ENCODE measurements around the gene TMEM234. TPM values are rescaled to one million over a fixed set of nuclear protein-coding genes. Genes with fewer than 3 reads are reported as not detected.
"Not testable (repeated sequence)": the region's sequence is repeated elsewhere in the genome, so short reads cannot be mapped to it uniquely, and the experiment has no call there.

Gene TMEM234
- total RNA-seq (ENCODE audit: insufficient read depth, low replicate concordance), result 5.5 TPM

GRCh38 chr1:32221980-32222755 lies at the start of gene TMEM234, which contains the start of gene EIF3I:
TSS of gene TMEM234 (minus strand) at chr1:32222353. CDS start at chr1:32222322, 31 bp downstream.
TSS of gene EIF3I (plus strand) at chr1:32222407. CDS start at chr1:32222442, 35 bp downstream.
- peak; percentile 97 for DNase-seq (ENCODE audit: low spot score)

GRCh38 chr1:32269744-32270143 lies 47.6 kb upstream of the TMEM234 start:
- DNase-seq (ENCODE audit: low spot score), result no peak

DNA sequence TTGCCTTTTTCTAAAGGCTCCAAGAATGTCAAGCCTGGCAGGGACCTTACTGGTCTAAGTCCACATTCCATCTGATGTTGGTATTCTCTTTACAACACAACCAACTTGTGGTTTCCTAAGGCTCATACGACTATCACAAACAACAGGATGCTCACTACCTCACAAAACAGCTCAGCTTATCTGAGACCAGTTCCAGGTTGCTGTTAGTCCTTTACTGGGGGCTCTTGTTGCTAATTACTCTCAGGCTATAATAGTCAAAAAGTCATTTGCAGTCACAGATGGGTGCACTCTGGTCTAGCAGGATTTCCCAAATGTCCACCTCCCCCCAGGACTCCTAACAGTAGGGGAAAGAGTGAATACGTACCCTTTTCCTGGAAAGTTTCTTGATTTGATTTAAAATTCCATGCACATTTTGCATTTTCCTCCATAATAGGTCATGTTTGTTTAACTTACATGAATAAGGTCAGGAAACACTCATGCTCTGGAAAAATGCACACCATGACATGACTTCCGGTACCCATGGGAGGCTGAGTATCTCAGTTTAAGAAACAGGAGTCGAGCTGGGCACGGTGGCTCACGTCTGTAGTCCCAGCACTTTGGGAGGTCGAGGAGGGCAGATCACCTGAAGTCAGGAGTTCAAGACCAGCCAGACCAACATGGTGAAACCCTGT lies 44.9 kb upstream of the TMEM234 start:
- peak; percentile 54 for DNase-seq (ENCODE audit: low spot score)

- DNase-seq (ENCODE audit: low spot score), result no peak
These were observed 43.7 kb upstream of the TMEM234 start for GRCh38 chr1:32265846-32266245.

DNA sequence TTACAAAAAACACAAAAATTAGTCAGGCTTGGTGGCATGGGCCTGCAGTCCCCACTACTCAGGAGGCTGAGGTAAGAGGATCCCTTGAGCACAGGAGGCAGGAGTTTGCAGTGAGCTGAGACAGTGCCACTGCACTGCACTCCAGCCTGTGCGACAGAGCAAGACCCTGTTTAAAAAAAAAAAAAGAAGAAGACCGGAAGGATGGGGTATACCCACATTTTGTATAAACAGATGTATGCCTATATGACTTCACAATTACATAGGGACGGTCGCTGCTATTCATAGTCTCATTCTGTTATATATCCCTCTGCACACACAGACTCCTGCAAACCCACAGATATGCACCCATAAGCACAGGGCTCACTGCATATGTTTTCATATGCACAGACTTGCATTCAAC lies 41.6 kb upstream of the TMEM234 start:
- no peak for DNase-seq (ENCODE audit: low spot score)

GRCh38 chr1:32263236-32263593 lies 41.1 kb upstream of the TMEM234 start:
- DNase-seq (ENCODE audit: low spot score), result not testable (repeated sequence)

DNA sequence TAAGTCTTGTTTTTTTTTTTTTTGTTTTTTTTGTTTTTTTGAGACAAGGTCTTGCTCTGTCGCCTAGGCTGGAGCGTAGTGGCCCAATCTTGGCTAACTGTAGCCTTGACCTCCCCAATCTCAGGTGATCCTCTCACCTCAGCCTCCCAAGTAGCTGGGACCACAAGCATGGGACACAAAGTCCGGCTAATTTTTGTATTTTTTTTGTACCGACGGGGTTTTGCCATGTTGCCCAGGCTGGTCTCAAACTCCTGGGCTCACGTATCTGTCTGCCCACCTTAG lies 35.0 kb upstream of the TMEM234 start:
- DNase-seq (ENCODE audit: low spot score), result no peak

GRCh38 chr1:32256473-32257226 lies 34.5 kb upstream of the TMEM234 start:
- no peak for DNase-seq (ENCODE audit: low spot score)

DNA sequence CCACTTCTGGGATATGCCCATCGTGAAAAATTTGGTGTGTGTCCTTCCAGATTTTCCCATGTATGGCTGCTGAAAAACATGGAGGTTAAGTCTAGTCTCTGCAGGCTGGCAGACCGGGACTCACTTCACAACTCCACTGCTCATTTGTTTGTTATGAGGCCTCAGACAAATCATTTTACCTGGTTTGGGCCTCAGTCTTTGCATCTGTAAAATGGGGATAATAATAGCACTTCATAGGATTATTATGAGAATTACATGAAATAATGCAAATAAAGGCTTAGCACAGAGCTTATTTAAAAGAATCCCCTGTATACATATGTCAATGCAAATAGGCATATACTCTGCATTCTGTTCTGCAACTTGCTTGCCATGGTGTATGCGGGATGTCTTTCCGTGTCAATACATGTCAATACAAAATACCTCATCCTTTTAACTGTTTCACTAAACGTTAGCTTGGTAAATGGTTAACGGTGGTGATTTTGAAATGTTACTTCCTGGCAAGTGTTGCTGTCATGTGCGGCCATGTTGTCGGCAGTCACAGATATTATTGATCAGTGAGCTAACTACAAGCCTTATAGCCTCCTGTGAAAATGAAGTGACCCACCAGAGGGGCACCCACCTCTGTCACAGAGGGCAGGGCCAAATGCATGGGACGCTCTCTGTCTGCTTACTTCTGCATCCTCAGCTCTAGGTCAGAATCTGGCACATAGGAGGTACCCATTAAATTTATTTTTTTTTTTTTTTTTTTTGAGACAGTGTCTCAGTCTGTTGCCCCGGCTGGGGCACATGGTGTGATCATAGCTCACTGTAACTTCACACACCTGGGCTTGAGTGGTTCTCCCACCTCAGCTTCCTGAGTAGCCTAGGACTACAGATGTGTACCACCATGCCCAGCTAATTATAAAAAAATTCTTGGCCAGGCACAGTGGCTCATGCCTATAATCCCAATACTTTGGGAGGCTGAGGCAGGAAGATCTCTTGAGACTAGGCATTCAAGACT lies 33.2 kb upstream of the TMEM234 start:
- no peak for DNase-seq (ENCODE audit: low spot score)

DNA sequence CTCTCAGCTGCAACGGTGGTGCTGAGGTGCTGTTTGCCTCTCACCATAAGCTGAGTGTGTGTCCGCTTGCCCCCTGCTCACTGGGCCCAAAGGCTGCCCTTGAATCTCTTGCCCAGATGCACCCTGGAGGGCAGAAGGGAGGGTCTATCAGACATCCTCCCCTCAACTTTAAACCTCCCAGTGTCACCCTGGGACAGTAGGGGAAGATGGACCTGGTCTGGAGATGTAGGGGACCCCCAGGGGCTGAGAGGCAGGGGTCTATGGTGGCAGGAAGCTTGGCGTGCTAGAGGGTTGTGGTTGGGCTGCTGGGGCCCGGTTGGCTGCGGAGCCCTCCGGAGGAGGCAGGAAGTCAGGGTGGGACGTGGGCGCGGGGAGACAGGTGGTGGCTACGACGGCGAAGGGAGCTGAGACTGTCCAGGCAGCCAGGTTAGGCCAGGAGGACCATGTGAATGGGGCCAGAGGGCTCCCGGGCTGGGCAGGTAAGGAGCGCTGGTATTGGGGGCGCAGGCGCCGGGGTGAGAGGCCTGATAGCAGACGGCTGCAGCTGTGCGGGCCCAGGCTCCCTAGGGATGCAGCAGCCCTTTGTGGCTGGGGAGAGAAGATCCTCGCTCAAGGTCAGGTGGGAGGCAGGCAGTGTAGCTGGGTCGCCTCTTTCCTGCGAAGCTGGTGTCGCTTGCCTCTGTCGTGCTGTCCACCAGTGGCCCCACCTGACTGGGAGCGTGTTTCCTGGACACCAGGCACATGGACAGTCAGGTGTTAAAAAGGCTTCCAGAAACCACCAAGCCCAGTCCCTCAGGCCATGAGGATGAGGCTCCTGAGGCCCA lies 29.0 kb upstream of the TMEM234 start, which contains the start of gene LCK:
Gene LCK, plus strand, starts transcription at position 373 of the 824 bp plus-strand sequence. CDS start 23,065 bp downstream, outside the sequence.
- DNase-seq (ENCODE audit: low spot score), result no peak

GRCh38 chr1:32249831-32250525 lies 27.8 kb upstream of the TMEM234 start:
- DNase-seq (ENCODE audit: low spot score), result peak; percentile 33

- DNase-seq (ENCODE audit: low spot score), result peak; percentile 48
These were observed 26.1 kb upstream of the TMEM234 start for GRCh38 chr1:32247983-32248889.

DNA sequence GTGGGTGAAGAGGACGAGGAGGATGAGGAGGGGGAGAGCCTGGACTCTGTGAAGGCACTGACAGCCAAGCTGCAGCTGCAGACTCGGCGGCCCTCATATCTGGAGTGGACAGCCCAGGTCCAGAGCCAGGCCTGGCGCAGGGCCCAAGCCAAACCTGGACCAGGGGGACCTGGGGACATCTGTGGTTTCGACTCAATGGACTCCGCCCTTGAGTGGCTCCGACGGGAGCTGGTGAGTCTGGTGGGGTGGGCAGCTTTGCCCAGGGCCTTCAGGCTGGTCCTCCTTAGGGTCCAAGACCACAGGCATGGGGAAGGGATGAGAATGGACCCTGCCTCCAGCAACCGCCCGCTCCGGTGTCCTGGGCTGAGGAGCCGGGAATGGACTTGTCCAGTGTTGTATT lies 25.3 kb upstream of the TMEM234 start:
- DNase-seq (ENCODE audit: low spot score), result no peak

- peak; percentile 71 for DNase-seq (ENCODE audit: low spot score)
These were observed 24.7 kb upstream of the TMEM234 start, which contains the start of gene FAM167B for GRCh38 chr1:32246888-32247273. TSS of gene FAM167B (plus strand) at chr1:32247222. CDS start at chr1:32247422, 200 bp downstream.

DNA sequence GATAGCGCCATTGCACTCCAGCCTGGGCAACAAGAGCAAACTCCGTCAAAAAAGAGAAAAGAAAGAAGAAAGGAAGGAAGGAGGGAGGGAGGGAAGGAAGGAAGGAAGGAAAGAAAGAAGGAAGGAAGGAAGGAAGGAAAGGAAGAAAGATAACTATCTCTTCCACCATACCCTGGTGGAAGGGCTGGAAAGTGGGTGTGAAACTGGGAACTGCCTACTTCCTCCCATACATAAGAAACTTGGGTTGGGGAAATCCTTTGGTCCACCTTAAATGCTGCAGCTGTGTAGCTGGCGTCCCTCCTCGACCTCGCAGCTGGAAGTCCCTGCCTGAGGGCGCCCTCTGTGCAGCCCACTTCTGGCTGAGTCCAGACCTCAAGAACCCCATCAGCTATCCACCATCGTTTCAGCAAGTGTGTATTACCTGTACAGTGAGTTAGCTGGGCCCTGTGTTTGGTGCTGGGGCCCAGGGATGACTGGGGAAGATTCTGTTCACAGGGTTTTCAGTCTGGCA lies 20.2 kb upstream of the TMEM234 start:
- DNase-seq (ENCODE audit: low spot score), result peak; percentile 69

DNA sequence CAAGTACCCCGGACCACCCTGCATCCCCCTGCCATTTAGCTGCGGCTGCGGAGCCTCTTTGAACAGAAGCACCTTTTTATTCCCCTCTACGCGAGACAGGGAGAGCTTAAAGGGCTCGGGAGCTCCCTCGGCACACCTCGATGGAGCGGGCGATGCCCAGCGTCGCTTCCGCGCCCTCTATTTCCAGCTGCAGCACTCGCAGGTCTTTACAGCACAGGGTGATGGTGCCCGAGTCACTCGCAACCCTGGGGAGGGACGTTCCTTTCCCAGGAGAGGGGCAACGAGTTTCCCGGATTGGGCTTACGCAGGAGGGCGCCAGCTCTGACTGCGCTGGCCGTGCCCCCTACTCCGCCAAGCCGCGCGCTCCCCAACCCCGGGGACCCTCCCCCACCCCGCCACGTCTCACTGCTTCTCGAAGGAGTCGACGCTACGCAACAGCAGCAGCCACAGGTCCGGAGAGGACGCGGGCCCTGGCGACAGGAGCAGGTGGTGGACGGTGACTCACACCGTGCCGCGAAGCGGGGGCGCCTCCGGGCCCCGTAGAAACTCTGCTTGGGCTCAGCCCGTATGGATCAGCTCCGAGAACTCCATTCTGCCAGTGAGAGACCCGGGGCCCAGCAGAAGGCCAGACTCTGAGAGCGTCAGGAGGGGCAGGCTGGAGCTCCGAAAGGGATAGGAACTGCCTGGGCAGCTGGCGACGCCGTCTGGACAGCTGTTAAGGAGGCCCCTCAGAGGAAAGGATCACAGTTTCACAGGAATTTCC lies 19.0 kb upstream of the TMEM234 start:
- peak; percentile 77 for DNase-seq (ENCODE audit: low spot score)

Data from umbilical cord (tissue), 2 donors.